ENCODE results near the gene ARFRP1. TPM values are rescaled to one million over a fixed set of nuclear protein-coding genes. Genes with fewer than 3 reads are reported as not detected.

ARFRP1 gene
- total and polyA plus RNA-seq, 2 of the 13 experiments (the other 11 are each of a cell fraction or from before 2014, with no cell fraction given): 32.0 to 51.1 TPM

DNA sequence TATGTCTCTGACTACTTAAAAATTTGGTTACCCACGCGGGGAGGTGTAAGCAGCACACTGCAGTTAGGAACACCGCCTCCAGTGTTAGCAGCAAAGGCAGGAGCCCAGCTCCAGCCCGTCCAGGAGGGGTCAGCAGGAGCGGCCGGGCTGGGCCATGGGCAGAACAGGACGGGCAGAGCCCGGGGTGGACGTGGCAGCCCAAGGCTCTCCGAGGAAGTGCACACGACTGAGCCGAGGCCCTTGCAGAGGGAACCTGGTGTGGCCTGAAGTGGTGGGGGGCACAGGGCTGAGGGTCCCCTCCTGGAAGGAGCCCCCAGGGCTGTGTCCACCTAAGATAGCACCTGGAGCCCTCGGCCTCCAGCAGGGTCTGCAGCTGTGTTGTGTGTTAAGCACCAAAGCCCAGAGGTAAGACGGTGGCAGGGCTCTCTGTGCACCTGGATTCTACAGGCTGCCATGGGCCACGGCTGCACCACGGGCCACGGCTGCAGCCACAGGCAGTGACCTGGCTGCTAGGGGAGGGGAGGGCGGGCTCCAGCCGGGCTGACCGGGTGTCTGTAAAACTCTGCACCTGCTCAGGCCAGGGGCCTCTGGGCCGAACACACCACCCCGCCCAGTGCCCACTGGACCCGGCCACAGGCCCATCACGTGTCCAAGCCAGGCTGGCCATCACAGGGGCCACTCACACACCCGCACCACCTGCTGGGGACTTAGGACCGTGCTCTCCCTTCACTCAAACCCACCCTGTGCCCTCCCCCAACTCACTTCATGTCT lies 38.4 kb upstream of the ARFRP1 start (continued):
- TF ChIP-seq PHF20 (CRISPR knock-in tag; IDR thresholded peaks at IDR 0.05): no peak
- TF ChIP-seq, protein P1, sequence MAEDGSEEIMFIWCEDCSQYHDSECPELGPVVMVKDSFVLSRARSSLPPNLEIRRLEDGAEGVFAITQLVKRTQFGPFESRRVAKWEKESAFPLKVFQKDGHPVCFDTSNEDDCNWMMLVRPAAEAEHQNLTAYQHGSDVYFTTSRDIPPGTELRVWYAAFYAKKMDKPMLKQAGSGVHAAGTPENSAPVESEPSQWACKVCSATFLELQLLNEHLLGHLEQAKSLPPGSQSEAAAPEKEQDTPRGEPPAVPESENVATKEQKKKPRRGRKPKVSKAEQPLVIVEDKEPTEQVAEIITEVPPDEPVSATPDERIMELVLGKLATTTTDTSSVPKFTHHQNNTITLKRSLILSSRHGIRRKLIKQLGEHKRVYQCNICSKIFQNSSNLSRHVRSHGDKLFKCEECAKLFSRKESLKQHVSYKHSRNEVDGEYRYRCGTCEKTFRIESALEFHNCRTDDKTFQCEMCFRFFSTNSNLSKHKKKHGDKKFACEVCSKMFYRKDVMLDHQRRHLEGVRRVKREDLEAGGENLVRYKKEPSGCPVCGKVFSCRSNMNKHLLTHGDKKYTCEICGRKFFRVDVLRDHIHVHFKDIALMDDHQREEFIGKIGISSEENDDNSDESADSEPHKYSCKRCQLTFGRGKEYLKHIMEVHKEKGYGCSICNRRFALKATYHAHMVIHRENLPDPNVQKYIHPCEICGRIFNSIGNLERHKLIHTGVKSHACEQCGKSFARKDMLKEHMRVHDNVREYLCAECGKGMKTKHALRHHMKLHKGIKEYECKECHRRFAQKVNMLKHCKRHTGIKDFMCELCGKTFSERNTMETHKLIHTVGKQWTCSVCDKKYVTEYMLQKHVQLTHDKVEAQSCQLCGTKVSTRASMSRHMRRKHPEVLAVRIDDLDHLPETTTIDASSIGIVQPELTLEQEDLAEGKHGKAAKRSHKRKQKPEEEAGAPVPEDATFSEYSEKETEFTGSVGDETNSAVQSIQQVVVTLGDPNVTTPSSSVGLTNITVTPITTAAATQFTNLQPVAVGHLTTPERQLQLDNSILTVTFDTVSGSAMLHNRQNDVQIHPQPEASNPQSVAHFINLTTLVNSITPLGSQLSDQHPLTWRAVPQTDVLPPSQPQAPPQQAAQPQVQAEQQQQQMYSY (CRISPR knock-in tag; IDR thresholded peaks at IDR 0.05): no peak
- no peak for TF ChIP-seq ZNF124 (CRISPR knock-in tag; IDR thresholded peaks at IDR 0.05)
- no peak for TF ChIP-seq MIER2 (CRISPR knock-in tag; IDR thresholded peaks at IDR 0.05)
- TF ChIP-seq GLI4 (CRISPR knock-in tag; IDR thresholded peaks at IDR 0.05; ENCODE audit: borderline replicate concordance): peak; percentile 69; the same call in 1 of the 2 replicates
- TF ChIP-seq, protein P2, sequence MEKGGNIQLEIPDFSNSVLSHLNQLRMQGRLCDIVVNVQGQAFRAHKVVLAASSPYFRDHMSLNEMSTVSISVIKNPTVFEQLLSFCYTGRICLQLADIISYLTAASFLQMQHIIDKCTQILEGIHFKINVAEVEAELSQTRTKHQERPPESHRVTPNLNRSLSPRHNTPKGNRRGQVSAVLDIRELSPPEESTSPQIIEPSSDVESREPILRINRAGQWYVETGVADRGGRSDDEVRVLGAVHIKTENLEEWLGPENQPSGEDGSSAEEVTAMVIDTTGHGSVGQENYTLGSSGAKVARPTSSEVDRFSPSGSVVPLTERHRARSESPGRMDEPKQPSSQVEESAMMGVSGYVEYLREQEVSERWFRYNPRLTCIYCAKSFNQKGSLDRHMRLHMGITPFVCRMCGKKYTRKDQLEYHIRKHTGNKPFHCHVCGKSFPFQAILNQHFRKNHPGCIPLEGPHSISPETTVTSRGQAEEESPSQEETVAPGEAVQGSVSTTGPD (CRISPR knock-in tag; IDR thresholded peaks at IDR 0.05): no peak; the same call in 1 of the 2 replicates
- TF ChIP-seq NFRKB (IDR thresholded peaks at IDR 0.05): no peak
- TF ChIP-seq, protein P3, sequence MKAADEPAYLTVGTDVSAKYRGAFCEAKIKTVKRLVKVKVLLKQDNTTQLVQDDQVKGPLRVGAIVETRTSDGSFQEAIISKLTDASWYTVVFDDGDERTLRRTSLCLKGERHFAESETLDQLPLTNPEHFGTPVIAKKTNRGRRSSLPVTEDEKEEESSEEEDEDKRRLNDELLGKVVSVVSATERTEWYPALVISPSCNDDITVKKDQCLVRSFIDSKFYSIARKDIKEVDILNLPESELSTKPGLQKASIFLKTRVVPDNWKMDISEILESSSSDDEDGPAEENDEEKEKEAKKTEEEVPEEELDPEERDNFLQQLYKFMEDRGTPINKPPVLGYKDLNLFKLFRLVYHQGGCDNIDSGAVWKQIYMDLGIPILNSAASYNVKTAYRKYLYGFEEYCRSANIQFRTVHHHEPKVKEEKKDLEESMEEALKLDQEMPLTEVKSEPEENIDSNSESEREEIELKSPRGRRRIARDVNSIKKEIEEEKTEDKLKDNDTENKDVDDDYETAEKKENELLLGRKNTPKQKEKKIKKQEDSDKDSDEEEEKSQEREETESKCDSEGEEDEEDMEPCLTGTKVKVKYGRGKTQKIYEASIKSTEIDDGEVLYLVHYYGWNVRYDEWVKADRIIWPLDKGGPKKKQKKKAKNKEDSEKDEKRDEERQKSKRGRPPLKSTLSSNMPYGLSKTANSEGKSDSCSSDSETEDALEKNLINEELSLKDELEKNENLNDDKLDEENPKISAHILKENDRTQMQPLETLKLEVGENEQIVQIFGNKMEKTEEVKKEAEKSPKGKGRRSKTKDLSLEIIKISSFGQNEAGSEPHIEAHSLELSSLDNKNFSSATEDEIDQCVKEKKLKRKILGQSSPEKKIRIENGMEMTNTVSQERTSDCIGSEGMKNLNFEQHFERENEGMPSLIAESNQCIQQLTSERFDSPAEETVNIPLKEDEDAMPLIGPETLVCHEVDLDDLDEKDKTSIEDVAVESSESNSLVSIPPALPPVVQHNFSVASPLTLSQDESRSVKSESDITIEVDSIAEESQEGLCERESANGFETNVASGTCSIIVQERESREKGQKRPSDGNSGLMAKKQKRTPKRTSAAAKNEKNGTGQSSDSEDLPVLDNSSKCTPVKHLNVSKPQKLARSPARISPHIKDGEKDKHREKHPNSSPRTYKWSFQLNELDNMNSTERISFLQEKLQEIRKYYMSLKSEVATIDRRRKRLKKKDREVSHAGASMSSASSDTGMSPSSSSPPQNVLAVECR (CRISPR knock-in tag; IDR thresholded peaks at IDR 0.05; ENCODE audit: borderline replicate concordance): peak; percentile 33; the same call in 1 of the 2 replicates
- no peak for TF ChIP-seq ZC3H4 (CRISPR knock-in tag; IDR thresholded peaks at IDR 0.05; ENCODE audit: borderline replicate concordance)
- TF ChIP-seq NAIF1 (CRISPR knock-in tag; IDR thresholded peaks at IDR 0.05; ENCODE audit: borderline replicate concordance): no peak
- no peak; the same call in 1 of the 2 replicates for TF ChIP-seq ETV6 (CRISPR knock-in tag; conservative IDR thresholded peaks at IDR 0.05)
- TF ChIP-seq KDM4B (CRISPR knock-in tag; IDR thresholded peaks at IDR 0.05): no peak; the same call in 1 of the 2 replicates
- TF ChIP-seq RXRA (CRISPR knock-in tag; IDR thresholded peaks at IDR 0.05): no peak
- TF ChIP-seq HNRNPUL1 (IDR thresholded peaks at IDR 0.05; ENCODE audit: low read depth, low read length): no peak
- no peak for TF ChIP-seq ZNF337 (CRISPR knock-in tag; IDR thresholded peaks at IDR 0.05; ENCODE audit: borderline replicate concordance, low read depth)
- TF ChIP-seq CCDC6 (CRISPR knock-in tag; IDR thresholded peaks at IDR 0.05): no peak
- TF ChIP-seq, protein P4, sequence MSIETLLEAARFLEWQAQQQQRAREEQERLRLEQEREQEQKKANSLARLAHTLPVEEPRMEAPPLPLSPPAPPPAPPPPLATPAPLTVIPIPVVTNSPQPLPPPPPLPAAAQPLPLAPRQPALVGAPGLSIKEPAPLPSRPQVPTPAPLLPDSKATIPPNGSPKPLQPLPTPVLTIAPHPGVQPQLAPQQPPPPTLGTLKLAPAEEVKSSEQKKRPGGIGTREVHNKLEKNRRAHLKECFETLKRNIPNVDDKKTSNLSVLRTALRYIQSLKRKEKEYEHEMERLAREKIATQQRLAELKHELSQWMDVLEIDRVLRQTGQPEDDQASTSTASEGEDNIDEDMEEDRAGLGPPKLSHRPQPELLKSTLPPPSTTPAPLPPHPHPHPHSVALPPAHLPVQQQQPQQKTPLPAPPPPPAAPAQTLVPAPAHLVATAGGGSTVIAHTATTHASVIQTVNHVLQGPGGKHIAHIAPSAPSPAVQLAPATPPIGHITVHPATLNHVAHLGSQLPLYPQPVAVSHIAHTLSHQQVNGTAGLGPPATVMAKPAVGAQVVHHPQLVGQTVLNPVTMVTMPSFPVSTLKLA (IDR thresholded peaks at IDR 0.05): no peak
- no peak for TF ChIP-seq ZNF34 (CRISPR knock-in tag; IDR thresholded peaks at IDR 0.05; ENCODE audit: borderline replicate concordance)
